ENCODE measurements around the gene GGT1.
"Not testable (repeated sequence)": the region's sequence is repeated elsewhere in the genome, so short reads cannot be mapped to it uniquely, and the experiment has no call there.

GRCh38 chr22:24632642-24633041, 29.6 kb downstream of the GGT1 start:
- TF ChIP-seq YY1 (IDR thresholded peaks at IDR 0.05; ENCODE audit: insufficient read depth, insufficient read length); SUZ12 (IDR thresholded peaks at IDR 0.05; ENCODE audit: extremely low read depth, insufficient read depth, insufficient read length): not testable (repeated sequence)
